HEK293T (cell line): ENCODE data around the gene C17orf78.

Experiments
- ARNT ChIP-seq: fragments of 450-650 bp; IDR thresholded peaks from 2 replicates; pipeline ENCODE4 v1.6.1; 2017; ENCODE audit warnings: mild to moderate bottlenecking
- BHLHE40 ChIP-seq: fragments of 450-650 bp; IDR thresholded peaks from 2 replicates; pipeline ENCODE4 v1.6.1; 2016; ENCODE audit warnings: mild to moderate bottlenecking, moderate library complexity, borderline replicate concordance
- ELF4 ChIP-seq: fragments of 450-650 bp; IDR thresholded peaks from 2 replicates; pipeline ENCODE4 v1.6.1; 2017; ENCODE audit warnings: antibody characterized with exemption
- FOXA1 ChIP-seq: fragments of 450-650 bp; IDR thresholded peaks from 2 replicates; pipeline ENCODE4 v1.6.1; 2016; ENCODE audit warnings: mild to moderate bottlenecking
- FOXK2 ChIP-seq: fragments of 450-650 bp; IDR thresholded peaks from 2 replicates; pipeline ENCODE4 v1.6.1; 2016; ENCODE audit warnings: mild to moderate bottlenecking
- NFRKB ChIP-seq: fragments of 450-650 bp; IDR thresholded peaks from 2 replicates; pipeline ENCODE4 v1.6.1; 2016; ENCODE audit warnings: mild to moderate bottlenecking, moderate library complexity
- SP1 ChIP-seq: fragments of 450-650 bp; IDR thresholded peaks from 2 replicates; pipeline ENCODE4 v1.6.1; 2017
- TARDBP ChIP-seq: fragments of 450-650 bp; IDR thresholded peaks from 2 replicates; pipeline ENCODE4 v1.6.1; 2016

DNA sequence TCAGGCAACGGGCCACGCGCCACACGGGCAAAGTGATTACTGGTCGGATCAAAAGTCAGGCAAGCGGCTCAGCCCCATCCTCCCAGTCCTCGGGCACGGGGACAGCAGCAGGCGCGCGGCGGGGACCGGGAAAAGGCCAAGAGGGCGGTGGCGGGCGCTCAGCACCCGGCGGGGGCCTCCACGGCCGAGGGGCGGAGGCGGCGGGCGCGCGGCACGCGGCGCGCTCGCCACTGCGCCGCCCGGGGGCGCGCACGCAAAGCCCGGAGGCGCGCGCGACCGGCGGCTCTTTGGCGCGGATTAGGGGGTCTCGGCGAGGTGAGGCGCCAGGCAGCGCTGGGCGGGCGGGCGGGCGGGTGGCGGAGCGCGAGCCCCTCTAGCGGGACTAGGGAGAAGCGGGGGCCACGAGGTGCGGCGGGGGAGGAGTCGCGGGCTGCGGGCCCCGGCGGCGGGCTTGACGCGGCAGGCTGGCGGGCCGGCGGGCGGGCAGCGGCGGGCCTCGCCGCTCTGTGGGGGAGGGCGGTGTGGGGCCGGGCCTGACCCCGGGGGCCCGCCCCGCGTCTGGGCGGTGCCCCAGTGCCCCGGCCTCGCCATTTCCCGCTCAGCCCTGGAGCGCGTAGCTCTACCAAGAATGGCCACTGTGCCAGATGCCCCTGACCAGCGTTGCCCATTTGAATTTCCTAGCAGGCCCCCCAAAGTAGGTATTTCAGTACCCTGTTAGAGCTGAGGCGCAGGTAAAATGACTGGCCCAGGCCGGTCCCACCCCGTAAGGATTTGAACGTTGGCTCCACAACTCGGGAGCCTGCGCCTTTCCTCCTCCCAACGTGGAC, 31.1 kb downstream of the C17orf78 start, which contains the start of the genes ACACA and TADA2A:
- TF ChIP-seq ELF4 (no peak), SP1 (no peak), NFRKB (no peak), TARDBP (no peak), FOXK2 (no peak), BHLHE40 (no peak), FOXA1 (no peak), ARNT (no peak)
